HG03558 (cell line): ENCODE results near the gene B3GNT3.

ENCODE experiments used
- ATAC-seq: cut with Tn5 transposase; IDR thresholded peaks from one replicate; pipeline ENCODE4 v1.9.1; 2021; ENCODE audit warnings: moderate number of reproducible peaks; ENCODE audit not compliant: unreplicated experiment; ENCODE audit errors: extremely low read depth

The B3GNT3 gene

GRCh38 chr19:17854061-17854460 lies 59.1 kb downstream of the B3GNT3 start:
- ATAC-seq, result no peak

GRCh38 chr19:17855280-17856152 lies 60.6 kb downstream of the B3GNT3 start:
- no peak for ATAC-seq

DNA sequence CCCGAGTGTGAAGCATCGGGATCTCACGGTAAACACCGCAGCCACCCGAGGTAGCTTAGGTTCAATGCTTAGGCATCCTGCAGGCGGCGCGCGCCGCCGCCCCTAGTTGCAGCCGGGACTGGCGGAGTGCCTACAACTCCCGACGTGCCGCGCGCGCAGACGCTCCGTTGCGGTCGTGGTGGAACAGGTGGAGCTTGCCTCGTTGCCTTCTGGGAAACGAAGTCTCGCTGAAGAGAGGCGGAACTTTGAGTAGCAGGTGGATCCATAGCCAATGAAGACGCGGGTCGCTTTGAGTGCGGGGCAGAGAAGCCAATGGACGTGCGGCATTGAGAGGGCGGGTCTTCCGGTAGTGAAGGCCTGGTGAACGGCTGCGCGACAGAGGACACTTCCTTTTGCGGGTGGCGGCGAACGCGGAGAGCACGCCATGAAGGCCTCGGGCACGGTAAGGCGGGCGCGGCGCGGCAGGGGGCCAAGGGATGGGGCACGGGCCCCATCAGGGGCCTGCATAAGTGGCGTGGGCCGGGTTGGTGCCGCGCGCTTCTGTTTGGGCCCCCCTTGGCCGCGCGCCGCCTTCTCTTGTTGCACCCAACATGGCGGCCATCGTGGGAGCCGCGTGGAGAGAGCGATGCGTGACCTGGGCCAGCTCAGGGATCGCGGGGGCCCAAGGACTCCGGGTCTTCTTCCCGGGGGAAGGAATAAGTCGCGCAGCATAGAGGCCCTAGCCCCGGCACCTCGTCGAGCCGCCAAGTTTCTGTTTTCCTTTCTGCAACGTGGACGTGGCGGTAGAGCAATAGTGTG lies 64.8 kb downstream of the B3GNT3 start, which contains the start of gene RPL18A:
Gene RPL18A, plus strand, starts transcription at position 378 of the 798 bp plus-strand sequence. Its CDS starts 47 bp downstream, at position 425.
- ATAC-seq, result peak; percentile 66

GRCh38 chr19:17860331-17860992 lies 65.5 kb downstream of the B3GNT3 start:
- ATAC-seq, result no peak

- ATAC-seq, result no peak
These were observed 66.0 kb downstream of the B3GNT3 start for GRCh38 chr19:17860993-17861360.

GRCh38 chr19:17861542-17862402 lies 66.8 kb downstream of the B3GNT3 start:
- ATAC-seq, result no peak

DNA sequence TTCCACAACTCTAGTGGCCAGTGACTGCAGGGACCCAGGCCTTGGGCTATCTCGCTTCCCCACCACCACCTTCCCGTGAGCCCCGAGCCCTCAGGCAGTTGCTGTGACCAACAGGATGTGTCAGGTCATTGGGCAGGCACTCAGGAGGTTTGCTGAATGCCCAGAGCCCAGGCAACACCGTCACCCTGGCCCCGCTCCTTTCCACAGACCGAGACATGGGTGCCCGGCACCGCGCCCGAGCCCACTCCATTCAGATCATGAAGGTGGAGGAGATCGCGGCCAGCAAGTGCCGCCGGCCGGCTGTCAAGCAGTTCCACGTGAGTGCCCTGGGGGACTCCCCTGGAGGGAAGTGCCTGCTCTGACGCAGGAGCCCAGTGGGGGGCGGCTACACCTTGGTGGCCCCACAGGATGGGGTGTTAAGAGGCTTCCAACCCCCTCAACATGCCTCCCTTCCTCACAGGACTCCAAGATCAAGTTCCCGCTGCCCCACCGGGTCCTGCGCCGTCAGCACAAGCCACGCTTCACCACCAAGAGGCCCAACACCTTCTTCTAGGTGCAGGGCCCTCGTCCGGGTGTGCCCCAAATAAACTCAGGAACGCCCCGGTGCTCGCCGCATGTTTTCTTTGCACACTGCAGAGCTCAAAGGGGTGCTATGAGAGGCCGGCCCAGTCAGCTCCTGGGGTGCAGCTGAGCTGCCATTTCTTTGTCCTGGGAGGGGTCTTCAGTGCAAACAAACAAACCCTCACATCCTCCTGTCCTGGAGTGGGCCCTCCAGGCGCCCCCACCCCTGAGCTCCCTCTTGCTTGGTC lies 68.0 kb downstream of the B3GNT3 start:
- ATAC-seq, result no peak
